Smooth muscle cell of the brain vasculature (primary cell): Measurements from ENCODE around the gene MS4A10.
A peak's percentile ranks its signal among the peaks of the same experiment; 100 is the strongest.

ENCODE experiments used
- DNase-seq: peaks from one replicate; pipeline ENCODE4 v3.0.0-alpha.2; 2012; ENCODE audit warnings: low read depth, low spot score

Gene MS4A10

GRCh38 chr11:60765355-60765754 is 19.8 kb upstream of the MS4A10 start:
- no peak for DNase-seq

GRCh38 chr11:60766547-60766946 is 18.6 kb upstream of the MS4A10 start:
- DNase-seq = no peak

- no peak for DNase-seq
Observed at GRCh38 chr11:60767388-60767811, 17.7 kb upstream of the MS4A10 start.

GRCh38 chr11:60768202-60768601 is 16.9 kb upstream of the MS4A10 start:
- DNase-seq = no peak

GRCh38 chr11:60769273-60769672 is 15.9 kb upstream of the MS4A10 start:
- no peak for DNase-seq

GRCh38 chr11:60769811-60770210 is 15.3 kb upstream of the MS4A10 start:
- no peak for DNase-seq

- no peak for DNase-seq
Observed at GRCh38 chr11:60771146-60771545, 14.0 kb upstream of the MS4A10 start.

- no peak for DNase-seq
Observed at GRCh38 chr11:60771879-60772525, 13.1 kb upstream of the MS4A10 start.

GRCh38 chr11:60772666-60773065 is 12.5 kb upstream of the MS4A10 start:
- no peak for DNase-seq

- DNase-seq = no peak
Observed at GRCh38 chr11:60774726-60775125, 10.4 kb upstream of the MS4A10 start.

- DNase-seq = peak; percentile 85
Observed at GRCh38 chr11:60775420-60775961, 9.6 kb upstream of the MS4A10 start.

GRCh38 chr11:60776167-60776566 is 9.0 kb upstream of the MS4A10 start:
- DNase-seq = no peak

GRCh38 chr11:60777106-60777505 is 8.0 kb upstream of the MS4A10 start:
- no peak for DNase-seq

GRCh38 chr11:60777572-60777971 is 7.6 kb upstream of the MS4A10 start:
- no peak for DNase-seq

- no peak for DNase-seq
Observed at GRCh38 chr11:60780065-60780464, 5.1 kb upstream of the MS4A10 start.

GRCh38 chr11:60780774-60781173 is 4.4 kb upstream of the MS4A10 start:
- DNase-seq = no peak

GRCh38 chr11:60781286-60781980 is 3.7 kb upstream of the MS4A10 start:
- no peak for DNase-seq

GRCh38 chr11:60781981-60782316 is 3.2 kb upstream of the MS4A10 start:
- no peak for DNase-seq

GRCh38 chr11:60782393-60783140 is 2.6 kb upstream of the MS4A10 start:
- no peak for DNase-seq

GRCh38 chr11:60783141-60783484 is 2.0 kb upstream of the MS4A10 start:
- no peak for DNase-seq

GRCh38 chr11:60783911-60784310 is 1.2 kb upstream of the MS4A10 start:
- no peak for DNase-seq

- DNase-seq = no peak
Observed at GRCh38 chr11:60785806-60786361, 751 bp downstream of the MS4A10 start.
